HCT116 (cell line): ENCODE data around the gene ADAM15. TPM values are rescaled to one million over a fixed set of nuclear protein-coding genes. Genes with fewer than 3 reads are reported as not detected.
A peak's percentile ranks its signal among the peaks of the same experiment; 100 is the strongest.

ENCODE experiments used
- ATAC-seq: fragments of 200-7000 bp; cut with Tn5 transposase; 2 replicates; pipeline ENCODE4 v1.9.1; 2020; ENCODE audit warnings: mild to moderate bottlenecking, moderate library complexity
- BruUV-seq: library from RNA; stranded (reverse); fragments of 400-500 nt; replicated peaks from 2 replicates; lab custom pipeline; 2021; lab: Mats Ljungman, UMichigan
- CTCF ChIA-PET: fragments of 300-600 bp; sonication (Branson Sonifier 250); formaldehyde crosslinking; loops from one replicate; lab custom pipeline; 2021; ENCODE audit warnings: antibody characterized with exemption; lab: Charles Lee
- POLR2A ChIA-PET: fragments of 300-600, 350-600 bp; sonication (Branson Sonifier 250); formaldehyde crosslinking; loops from one replicate; lab custom pipeline; 2021; ENCODE audit warnings: antibody characterized with exemption; lab: Charles Lee
- RAD21 ChIA-PET, 2 experiments: fragments of 300-600 bp; sonication (Branson Sonifier 250); formaldehyde crosslinking; loops; one replicate each; lab custom pipeline; 2023; ENCODE audit warnings: low total read pairs in 2 of 2; ENCODE audit not compliant: uncharacterized antibody in 2 of 2, unreplicated experiment in 2 of 2, low non-redundant PET in 1 of 2; lab: Charles Lee
- DNase-seq: peaks from one replicate; pipeline ENCODE4 v3.0.0-alpha.2; 2010; ENCODE audit warnings: low read depth, low spot score
- H2AFZ ChIP-seq: fragments of 200-600 bp; shearing (Covaris generic), sonication (generic); 2 replicates; pipeline ENCODE4 v1.6.1; 2017; ENCODE audit warnings: low read depth, mixed run types, mixed read lengths, antibody characterized with exemption, low read length; ENCODE audit not compliant: poor library complexity, severe bottlenecking
- H3K27ac ChIP-seq: 2 replicates; pipeline ENCODE4 v1.5.1; 2012; ENCODE audit warnings: low read depth, low read length
- H3K27me3 ChIP-seq: fragments of 200-600 bp; sonication (generic); 2 replicates; pipeline ENCODE4 v1.6.1; 2016; ENCODE audit warnings: mixed run types, low read length, mixed read lengths; ENCODE audit not compliant: insufficient read depth
- H3K36me3 ChIP-seq, 2 experiments: fragments of 200-500 bp in 1 of 2; fragments of 200-600 bp in 1 of 2; sonication (Bioruptor generic) in 1 of 2; sonication (generic) in 1 of 2; 2 replicates each; pipeline versions ENCODE4 v1.5.1 to v1.6.1; 2014 to 2016; ENCODE audit warnings: low read length in 2 of 2, inconsistent platforms in 1 of 2, mixed read lengths in 1 of 2, mixed run types in 1 of 2; ENCODE audit not compliant: insufficient read depth in 2 of 2, control insufficient read depth in 1 of 2
- H3K4me1 ChIP-seq, 2 experiments: fragments of 200-600 bp in 1 of 2; sonication (generic) in 1 of 2; 2 replicates each; pipeline versions ENCODE4 v1.5.1 to v1.6.1; 2012 to 2017; ENCODE audit warnings: low read length in 2 of 2, inconsistent platforms in 1 of 2, mild to moderate bottlenecking in 1 of 2, mixed read lengths in 1 of 2, mixed run types in 1 of 2, moderate library complexity in 1 of 2; ENCODE audit not compliant: insufficient read depth in 2 of 2, control insufficient read depth in 1 of 2
- H3K4me2 ChIP-seq: fragments of 200-600 bp; sonication (generic); 2 replicates; pipeline ENCODE4 v1.6.1; 2017; ENCODE audit warnings: mixed run types, low read length, mixed read lengths
- H3K4me3 ChIP-seq, 2 experiments: fragments of 200-600 bp in 1 of 2; sonication (generic) in 1 of 2; replicated peaks in 1 of 2; 2 replicates each; pipeline ENCODE4 v1.5.1; 2011 to 2016; ENCODE audit warnings: low read length in 2 of 2, control low read depth in 1 of 2, low read depth in 1 of 2, mild to moderate bottlenecking in 1 of 2, mixed read lengths in 1 of 2, mixed run types in 1 of 2
- H3K79me2 ChIP-seq: fragments of 200-600 bp; sonication (generic); 2 replicates; pipeline ENCODE4 v1.6.1; 2017; ENCODE audit warnings: mild to moderate bottlenecking, mixed run types, low read length, moderate library complexity, mixed read lengths; ENCODE audit not compliant: insufficient read depth
- H3K9ac ChIP-seq: fragments of 200-600 bp; sonication (generic); 2 replicates; pipeline ENCODE4 v1.6.1; 2016; ENCODE audit warnings: low read length, mixed read lengths
- H3K9me2 ChIP-seq: fragments of 200-600 bp; sonication (generic), shearing (Covaris generic); 2 replicates; pipeline ENCODE4 v1.6.1; 2017; ENCODE audit warnings: mixed run types, mild to moderate bottlenecking, moderate library complexity; ENCODE audit not compliant: insufficient read depth
- H3K9me3 ChIP-seq, 2 experiments: fragments of 200-500 bp in 1 of 2; fragments of 200-600 bp in 1 of 2; sonication (Bioruptor generic) in 1 of 2; sonication (generic) in 1 of 2; 2 replicates each; pipeline ENCODE4 v1.6.1; 2014 to 2017; ENCODE audit warnings: low read length in 2 of 2, mixed read lengths in 2 of 2, inconsistent platforms in 1 of 2, low read depth in 1 of 2, mild to moderate bottlenecking in 1 of 2, mixed run types in 1 of 2, moderate library complexity in 1 of 2; ENCODE audit not compliant: control insufficient read depth in 1 of 2, insufficient read depth in 1 of 2
- H4K20me1 ChIP-seq: fragments of 200-600 bp; sonication (generic), shearing (Covaris generic); 2 replicates; pipeline ENCODE4 v1.6.1; 2017; ENCODE audit warnings: mixed run types, mild to moderate bottlenecking, moderate library complexity; ENCODE audit not compliant: insufficient read depth
- EGR1 ChIP-seq: IDR thresholded peaks from 2 replicates; pipeline ENCODE4 v1.6.1; 2012; ENCODE audit warnings: low read depth
- EZH2 ChIP-seq: fragments of 200-600 bp; sonication (generic); IDR thresholded peaks from 2 replicates; pipeline ENCODE4 v1.6.1; 2017; ENCODE audit warnings: antibody characterized with exemption, mixed run types
- EZH2phosphoT487 ChIP-seq: fragments of 200-600 bp; IDR thresholded peaks from 2 replicates; pipeline ENCODE4 v1.6.1; 2018; ENCODE audit warnings: antibody characterized with exemption, borderline replicate concordance
- FOSL1 ChIP-seq: IDR thresholded peaks from 2 replicates; pipeline ENCODE4 v1.6.1; 2012; ENCODE audit warnings: low read depth
- JUND ChIP-seq: IDR thresholded peaks from 2 replicates; pipeline ENCODE4 v1.6.1; 2012
- MAX ChIP-seq: IDR thresholded peaks from 2 replicates; pipeline ENCODE4 v1.6.1; 2012
- RAD21 ChIP-seq: IDR thresholded peaks from 2 replicates; pipeline ENCODE4 v1.6.1; 2012; ENCODE audit warnings: low read depth, mild to moderate bottlenecking
- REST ChIP-seq: IDR thresholded peaks from 2 replicates; pipeline ENCODE4 v1.6.1; 2012; ENCODE audit warnings: low read depth
- SIN3A ChIP-seq: IDR thresholded peaks from 2 replicates; pipeline ENCODE4 v1.6.1; 2012; ENCODE audit warnings: low read depth
- SP1 ChIP-seq: IDR thresholded peaks from 2 replicates; pipeline ENCODE4 v1.6.1; 2012; ENCODE audit warnings: low read depth
- SRF ChIP-seq: IDR thresholded peaks from 2 replicates; pipeline ENCODE4 v1.6.1; 2012; ENCODE audit warnings: low read depth
- TCF7L2 ChIP-seq: IDR thresholded peaks from 2 replicates; pipeline ENCODE4 v1.7.0; 2011; ENCODE audit warnings: borderline replicate concordance, inconsistent platforms; ENCODE audit not compliant: insufficient read depth, insufficient read length; ENCODE audit errors: extremely low read depth
- YY1 ChIP-seq: IDR thresholded peaks from 2 replicates; pipeline ENCODE4 v1.6.1; 2011; ENCODE audit warnings: low read length, low read depth, moderate library complexity, mild to moderate bottlenecking; ENCODE audit not compliant: insufficient replicate concordance; ENCODE audit errors: extremely low read depth
- ZBTB33 ChIP-seq: IDR thresholded peaks from 2 replicates; pipeline ENCODE4 v1.6.1; 2011; ENCODE audit warnings: mild to moderate bottlenecking, low read length, moderate library complexity; ENCODE audit not compliant: insufficient replicate concordance; ENCODE audit errors: extremely low read depth
- ZNF274 ChIP-seq: fragments of 200-500 bp; sonication (Bioruptor generic); IDR thresholded peaks from 2 replicates; pipeline ENCODE4 v1.6.1; 2014; ENCODE audit warnings: mild to moderate bottlenecking, low read depth, low read length, inconsistent platforms
- intact Hi-C: fragments of 100-400 bp; cut with micrococcal nuclease; formaldehyde crosslinking; loops from 2 replicates; pipeline ENCODE4 v1.10.0; 2022
- total RNA-seq: library from RNA; stranded (reverse); gene quantifications from one replicate; pipeline ENCODE4 v1.2.1, GENCODE V29; 2021; ENCODE audit not compliant: unreplicated experiment
- TF ChIP-seq, protein P1 (sequence below), 3 experiments: fragments of 200-600 bp in 1 of 3; sonication (generic) in 1 of 3; IDR thresholded peaks in 2 of 3; conservative IDR thresholded peaks in 1 of 3; 2 replicates each; pipeline ENCODE4 v1.5.1; 2012 to 2017; ENCODE audit warnings: low read depth in 2 of 3, low read length in 2 of 3, antibody characterized with exemption in 1 of 3, borderline replicate concordance in 1 of 3, control low read depth in 1 of 3, mild to moderate bottlenecking in 1 of 3, mixed read lengths in 1 of 3, mixed run types in 1 of 3, moderate library complexity in 1 of 3; ENCODE audit not compliant: insufficient read depth in 1 of 3

The ADAM15 gene
- total RNA-seq, 1 experiment from 2014 or later: 149 TPM

- CTCF ChIA-PET: interaction anchor here (1.2 to 1.8 kb wide), 4 partner anchors 27 to 93 kb away, joined by 3 to 8 read pairs (median 4); partner anchors contain the start of gene KRTCAP2
- BruUV-seq: no TSS peak
- H3K4me2 ChIP-seq: peak overlapping the region; percentile 99
- intact Hi-C loops: loop anchor here (5.0 kb wide), 1 partner anchor 522 kb away; the partner anchor contains the start of gene UBE2Q1
- H3K27me3 ChIP-seq: no peaks in the 10 kb centered on the region
- H3K9me3 ChIP-seq: no peaks in the 10 kb centered on the region
- TF ChIP-seq EZH2 (no peak), JUND (no peak), SRF (no peak), RAD21 (no peak), TCF7L2 (no peak), ZNF274 (no peak), EZH2phosphoT487 (no peak), ZBTB33 (no peak), MAX (no peak), SIN3A (no peak), YY1 (no peak), SP1 (no peak), EGR1 (no peak), REST (no peak), FOSL1 (no peak)
- TF ChIP-seq, protein P1, sequence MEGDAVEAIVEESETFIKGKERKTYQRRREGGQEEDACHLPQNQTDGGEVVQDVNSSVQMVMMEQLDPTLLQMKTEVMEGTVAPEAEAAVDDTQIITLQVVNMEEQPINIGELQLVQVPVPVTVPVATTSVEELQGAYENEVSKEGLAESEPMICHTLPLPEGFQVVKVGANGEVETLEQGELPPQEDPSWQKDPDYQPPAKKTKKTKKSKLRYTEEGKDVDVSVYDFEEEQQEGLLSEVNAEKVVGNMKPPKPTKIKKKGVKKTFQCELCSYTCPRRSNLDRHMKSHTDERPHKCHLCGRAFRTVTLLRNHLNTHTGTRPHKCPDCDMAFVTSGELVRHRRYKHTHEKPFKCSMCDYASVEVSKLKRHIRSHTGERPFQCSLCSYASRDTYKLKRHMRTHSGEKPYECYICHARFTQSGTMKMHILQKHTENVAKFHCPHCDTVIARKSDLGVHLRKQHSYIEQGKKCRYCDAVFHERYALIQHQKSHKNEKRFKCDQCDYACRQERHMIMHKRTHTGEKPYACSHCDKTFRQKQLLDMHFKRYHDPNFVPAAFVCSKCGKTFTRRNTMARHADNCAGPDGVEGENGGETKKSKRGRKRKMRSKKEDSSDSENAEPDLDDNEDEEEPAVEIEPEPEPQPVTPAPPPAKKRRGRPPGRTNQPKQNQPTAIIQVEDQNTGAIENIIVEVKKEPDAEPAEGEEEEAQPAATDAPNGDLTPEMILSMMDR (IDR thresholded peaks at IDR 0.05 in 2 of 3, conservative IDR thresholded peaks at IDR 0.05 in 1 of 3; ENCODE audit: borderline replicate concordance in 1 of 3, insufficient read depth in 1 of 3, low read depth in 2 of 3, low read length in 2 of 3): no peak
- TF ChIP-seq, all 23 proteins: peak for 0
- H3K4me3 ChIP-seq: peak overlapping the region; percentile 73 to 90
- no peaks in the 10 kb centered on the region for H3K9me2 ChIP-seq
- peak; percentile 5 for ATAC-seq
- peaks cover 32 to 64% of the 10 kb centered on the region in 2 experiments for H3K4me1 ChIP-seq
- no peak for DNase-seq
- H3K36me3 ChIP-seq: no peaks in the 10 kb centered on the region
- H3K27ac ChIP-seq: peak overlapping the region; percentile 31; the same call in 1 of the 2 replicates
- no peaks in the 10 kb centered on the region; the same call in 1 of the 2 replicates for H3K79me2 ChIP-seq
- peak overlapping the region; percentile 81 for H3K9ac ChIP-seq
- ChIA-PET RAD21 (no interaction called here), POLR2A (interaction anchor here (1.3 kb wide), 1 partner anchor 16 kb away, joined by 5 read pairs; the partner anchor contains the start of gene EFNA4)
- H2AFZ ChIP-seq: no peak overlapping the region
- no peaks in the 10 kb centered on the region for H4K20me1 ChIP-seq
These were observed 28.6 kb downstream of the ADAM15 start for GRCh38 chr1:155079487-155080311.
